Muscle of back (tissue), 11 donors: ENCODE data around the gene MMS19. TPM values are rescaled to one million over a fixed set of nuclear protein-coding genes. Genes with fewer than 3 reads are reported as not detected.
"Not testable (repeated sequence)": the region's sequence is repeated elsewhere in the genome, so short reads cannot be mapped to it uniquely, and the experiment has no call there.

Experiments
- DNase-seq, 3 donors: peaks; one replicate each; pipeline versions ENCODE4 v3.0.0 to v3.0.0-alpha.2; 2013
- polyA plus RNA-seq, 10 donors: library from polyadenylated mRNA; unstranded; fragments of 120-200 nt; gene quantifications; one replicate each; pipeline ENCODE4 v1.2.1, GENCODE V29; 2013; ENCODE audit not compliant: insufficient read length in 10 of 10

Gene MMS19
- polyA plus RNA-seq, 10 donors = 51.9 to 84.9 (median 58.4) TPM

- peak in 1 of 3 donors; percentile 32 for DNase-seq
These were observed 70.5 kb downstream of the MMS19 start for GRCh38 chr10:97427571-97428179.

DNA sequence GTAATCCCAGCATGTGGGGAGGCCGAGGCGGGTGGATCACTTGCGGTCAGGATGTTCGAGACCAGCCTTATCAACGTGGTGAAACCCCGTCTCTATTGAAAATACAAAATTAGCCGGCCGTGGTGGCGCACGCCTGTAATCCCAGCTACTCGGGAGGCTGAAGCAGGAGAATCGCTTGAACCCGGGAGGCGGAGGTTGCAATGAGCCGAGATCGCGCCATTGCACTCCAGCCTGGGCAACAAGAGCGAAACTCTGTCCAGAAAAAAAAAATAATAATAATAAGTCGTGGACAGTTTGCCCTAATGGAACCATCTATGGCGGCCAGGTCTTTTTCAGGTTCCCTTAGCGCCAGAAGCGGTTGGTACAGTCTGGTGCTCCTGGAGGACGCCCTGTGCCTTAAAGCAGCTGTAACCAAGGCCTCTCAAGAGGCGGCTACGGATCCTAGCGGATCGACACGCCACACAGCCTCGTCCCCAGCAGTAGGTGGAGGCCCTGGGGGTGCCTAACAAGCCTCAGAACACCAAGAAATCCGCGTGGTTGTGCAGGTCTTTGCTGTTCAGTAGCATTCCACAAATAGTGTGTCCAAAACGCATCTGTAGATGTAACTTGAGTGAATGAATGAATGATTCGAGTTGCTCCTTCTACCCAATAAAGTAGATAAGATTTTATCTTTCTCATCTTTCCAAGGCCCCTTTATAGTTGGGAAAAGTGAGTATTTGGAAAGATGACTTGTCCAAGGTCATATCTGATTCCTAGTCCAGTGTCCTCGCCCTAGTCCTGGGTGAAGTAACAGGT lies 71.2 kb downstream of the MMS19 start:
- DNase-seq = peak in 1 of 3 donors; percentile 44

DNA sequence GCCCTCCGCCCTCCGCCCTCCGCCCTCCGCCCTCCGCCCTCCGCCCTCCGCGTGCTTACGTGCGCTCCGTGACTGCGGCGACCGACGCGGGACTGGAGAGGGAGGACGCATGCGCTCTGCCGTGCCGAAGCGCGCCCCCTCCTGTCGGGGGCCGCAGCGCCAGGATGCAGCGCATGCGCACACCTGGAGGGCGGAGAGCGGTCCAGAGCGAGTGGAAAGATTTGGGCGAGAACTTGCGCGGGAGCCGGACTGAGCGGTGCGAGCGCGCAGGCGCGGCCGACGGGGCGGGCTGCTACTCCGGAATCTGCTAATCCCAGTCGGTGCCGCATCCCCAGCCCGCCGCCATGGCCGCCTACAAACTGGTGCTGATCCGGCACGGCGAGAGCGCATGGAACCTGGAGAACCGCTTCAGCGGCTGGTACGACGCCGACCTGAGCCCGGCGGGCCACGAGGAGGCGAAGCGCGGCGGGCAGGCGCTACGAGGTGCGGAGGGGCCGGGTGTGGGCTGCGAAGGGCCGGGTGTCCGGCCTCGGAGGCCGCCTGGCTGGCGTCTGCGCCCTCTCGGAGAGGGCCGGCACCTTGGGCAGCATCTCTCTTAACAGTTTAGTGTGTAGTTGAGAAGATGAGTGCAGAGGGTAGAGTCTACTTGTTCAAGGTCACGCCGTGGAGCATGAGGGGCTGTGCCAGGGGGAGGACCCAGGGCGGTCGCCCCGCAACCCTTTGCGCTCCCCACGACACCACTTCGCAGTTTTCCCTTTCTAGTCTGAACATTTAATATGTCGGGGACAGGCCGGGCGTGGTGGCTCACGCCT lies 72.1 kb downstream of the MMS19 start, which contains the start of gene PGAM1:
PGAM1 (plus strand) TSS at position 228 of the 812 bp plus-strand sequence; CDS start at position 345, 117 bp downstream.
- peak; percentile 96 to 99 (median 99) for DNase-seq

- not testable (repeated sequence) for DNase-seq
These were observed 74.5 kb downstream of the MMS19 start for GRCh38 chr10:97423757-97424098.

GRCh38 chr10:97416565-97416964 lies 81.7 kb downstream of the MMS19 start:
- DNase-seq = no peak

GRCh38 chr10:97412891-97413304 lies 85.3 kb downstream of the MMS19 start:
- no peak for DNase-seq

DNA sequence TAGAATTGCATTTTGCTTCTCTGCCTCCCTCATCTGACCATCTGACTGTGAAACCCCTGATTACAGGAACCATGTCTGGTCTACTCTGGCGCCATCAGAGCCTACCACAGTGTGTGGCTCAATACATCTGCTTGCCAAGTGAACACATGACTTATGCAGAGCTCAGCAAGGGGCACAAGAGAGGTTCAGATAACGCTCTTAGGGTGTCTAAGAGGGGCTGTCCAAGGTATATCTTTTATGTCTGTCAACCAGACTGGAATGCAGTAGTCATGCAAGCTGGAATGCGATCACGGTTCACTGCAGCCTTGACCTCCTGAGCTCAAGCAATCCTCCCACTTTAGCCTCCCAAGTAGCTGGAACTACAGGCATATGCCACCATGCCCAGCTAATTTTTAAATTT lies 86.8 kb downstream of the MMS19 start:
- no peak for DNase-seq

- DNase-seq = no peak
These were observed 89.7 kb downstream of the MMS19 start for GRCh38 chr10:97408496-97408992.

Other genes with a start within 250 kb of the MMS19 start
- gene ARHGAP19, start 205.8 kb downstream of the MMS19 start, polyA plus RNA-seq = 10 to 100 TPM in 7 of 10 donors, 1 to 10 TPM in 3; 8.8 to 17.1 (median 12.6) TPM
- gene FRAT1, start 179.2 kb downstream of the MMS19 start, polyA plus RNA-seq = 1 to 10 TPM in 8 of 10 donors, under 1 TPM in 2; 0.76 to 2.5 (median 1.4) TPM
- 1 to 10 TPM; 2.6 to 5.8 (median 3.7) TPM for gene FRAT2, start 163.7 kb downstream of the MMS19 start, polyA plus RNA-seq
- 10 to 100 TPM; 18.5 to 27.3 (median 21.3) TPM for gene RRP12, start 97.1 kb downstream of the MMS19 start, polyA plus RNA-seq
- 100 to 1,000 TPM in 9 of 10 donors, 10 to 100 TPM in 1; 90.7 to 151 (median 117) TPM for gene PGAM1, start 72.2 kb downstream of the MMS19 start, polyA plus RNA-seq
- 10 to 100 TPM; 25.0 to 32.8 (median 28.5) TPM for gene EXOSC1, start 52.4 kb downstream of the MMS19 start, polyA plus RNA-seq
- 10 to 100 TPM; 27.2 to 35.5 (median 31.7) TPM for gene ZDHHC16, start 52.2 kb downstream of the MMS19 start, polyA plus RNA-seq
- gene UBTD1, start 502 bp upstream of the MMS19 start, polyA plus RNA-seq = 10 to 100 TPM; 11.3 to 17.3 (median 14.0) TPM
- gene ANKRD2, start 74.4 kb upstream of the MMS19 start, polyA plus RNA-seq = 10 to 100 TPM in 9 of 10 donors, 1 to 10 TPM in 1; 8.5 to 60.8 (median 27.0) TPM
- gene HOGA1, start 86.0 kb upstream of the MMS19 start, polyA plus RNA-seq = 1 to 10 TPM in 3 of 10 donors, under 1 TPM in 7; 0.34 to 1.6 (median 0.80) TPM
- gene C10orf62, start 91.3 kb upstream of the MMS19 start, polyA plus RNA-seq = under 1 TPM in 1 of 10 donors, not detected in 9; 0.17 TPM
- gene MORN4, start 135.1 kb upstream of the MMS19 start, polyA plus RNA-seq = 1 to 10 TPM; 3.7 to 7.6 (median 5.1) TPM
- 10 to 100 TPM in 2 of 10 donors, 1 to 10 TPM in 8; 8.8 to 12.2 (median 9.3) TPM for gene PI4K2A, start 142.2 kb upstream of the MMS19 start, polyA plus RNA-seq
- 1 to 10 TPM; 3.5 to 6.1 (median 4.7) TPM for gene AVPI1, start 188.8 kb upstream of the MMS19 start, polyA plus RNA-seq
- gene MARVELD1, start 215.3 kb upstream of the MMS19 start, polyA plus RNA-seq = 10 to 100 TPM; 35.2 to 86.5 (median 57.1) TPM
- 10 to 100 TPM in 7 of 10 donors, 1 to 10 TPM in 3; 8.6 to 19.1 (median 11.2) TPM for gene ZFYVE27, start 238.7 kb upstream of the MMS19 start, polyA plus RNA-seq